ENCODE results near the gene TCF4.

Gene TCF4

GRCh38 chr18:55407191-55407590, 180.8 kb downstream of the TCF4 start:
- no peak for DNase-seq (ENCODE audit: low spot score)

- DNase-seq (ENCODE audit: low spot score), result no peak
Measured at GRCh38 chr18:55406451-55406991, 181.5 kb downstream of the TCF4 start.

- peak; percentile 84 for DNase-seq (ENCODE audit: low spot score)
Measured at GRCh38 chr18:55405893-55406406, 182.0 kb downstream of the TCF4 start.

- DNase-seq (ENCODE audit: low spot score), result no peak
Measured at GRCh38 chr18:55405475-55405874, 182.5 kb downstream of the TCF4 start.

- no peak for DNase-seq (ENCODE audit: low spot score)
Measured at GRCh38 chr18:55404832-55405465, 183.0 kb downstream of the TCF4 start.

GRCh38 chr18:55404136-55404830, 183.7 kb downstream of the TCF4 start:
- no peak for DNase-seq (ENCODE audit: low spot score)

GRCh38 chr18:55403421-55403949, 184.5 kb downstream of the TCF4 start:
- DNase-seq (ENCODE audit: low spot score), result no peak

- no peak for DNase-seq (ENCODE audit: low spot score)
Measured at GRCh38 chr18:55402731-55403405, 185.1 kb downstream of the TCF4 start.

- DNase-seq (ENCODE audit: low spot score), result peak; percentile 81
Measured at GRCh38 chr18:55401638-55402191, 186.3 kb downstream of the TCF4 start.

- DNase-seq (ENCODE audit: low spot score), result no peak
Measured at GRCh38 chr18:55400590-55401541, 187.1 kb downstream of the TCF4 start.

- DNase-seq (ENCODE audit: low spot score), result no peak
Measured at GRCh38 chr18:55400081-55400480, 187.9 kb downstream of the TCF4 start.

GRCh38 chr18:55398858-55399257, 189.1 kb downstream of the TCF4 start:
- DNase-seq (ENCODE audit: low spot score), result no peak

- DNase-seq (ENCODE audit: low spot score), result no peak
Measured at GRCh38 chr18:55396979-55397378, 191.0 kb downstream of the TCF4 start.

GRCh38 chr18:55396267-55396905, 191.6 kb downstream of the TCF4 start:
- no peak for DNase-seq (ENCODE audit: low spot score)

GRCh38 chr18:55395799-55396198, 192.2 kb downstream of the TCF4 start:
- DNase-seq (ENCODE audit: low spot score), result no peak

- no peak for DNase-seq (ENCODE audit: low spot score)
Measured at GRCh38 chr18:55390898-55391297, 197.1 kb downstream of the TCF4 start.

- peak; percentile 96 for DNase-seq (ENCODE audit: low spot score)
Measured at GRCh38 chr18:55387139-55387984, 200.6 kb downstream of the TCF4 start.

GRCh38 chr18:55386545-55386944, 201.4 kb downstream of the TCF4 start:
- no peak for DNase-seq (ENCODE audit: low spot score)

- DNase-seq (ENCODE audit: low spot score), result no peak
Measured at GRCh38 chr18:55385770-55386169, 202.2 kb downstream of the TCF4 start.
